HepG2 (cell line): Measurements from ENCODE around the gene ZNF528. TPM values are rescaled to one million over a fixed set of nuclear protein-coding genes. Genes with fewer than 3 reads are reported as not detected.

Experiments used
- ATAC-seq: fragments of 200-7000 bp; cut with Tn5 transposase; 3 replicates; pipeline ENCODE4 v1.9.1; 2020; ENCODE audit warnings: mild to moderate bottlenecking, moderate library complexity
- BruUV-seq: library from RNA; stranded (reverse); fragments of 400-500 nt; replicated peaks from 2 replicates; lab custom pipeline; 2021; lab: Mats Ljungman, UMichigan
- CTCF ChIA-PET: fragments of 300-600 bp; formaldehyde crosslinking; extraction: SDS; loops from one replicate; lab custom pipeline; 2021; ENCODE audit warnings: low total read pairs, inconsistent platforms, low intra/inter-chr PET ratio; lab: Yijun Ruan, JAX
- POLR2A ChIA-PET: fragments of 350-600 bp; sonication (Branson Sonifier 250); formaldehyde crosslinking; loops from one replicate; lab custom pipeline; 2020; ENCODE audit warnings: antibody characterized with exemption, inconsistent platforms; lab: Yijun Ruan, JAX
- DNase-seq: peaks from one replicate; pipeline ENCODE4 v3.0.0-alpha.2; 2015; ENCODE audit warnings: low spot score
- FAIRE-seq: peaks from 3 replicates; lab custom pipeline; 2011; peaks lifted over from hg19 to GRCh38; lab: Jason Lieb, UNC
- H2AFZ ChIP-seq: one replicate; pipeline ENCODE4 v1.6.1; 2011; ENCODE audit warnings: low read length, inconsistent platforms
- H3K27ac ChIP-seq: fragments of 300-600 bp; 3 replicates; pipeline ENCODE4 v1.8.0; 2011; ENCODE audit warnings: mixed run types, mild to moderate bottlenecking, mixed read lengths, low read length, inconsistent platforms; ENCODE audit not compliant: insufficient read depth; ENCODE audit errors: extremely low read length
- H3K27me3 ChIP-seq, 2 experiments: fragments of 200-600 bp in 1 of 2; 2 replicates in 1 of 2; 3 replicates in 1 of 2; pipeline versions ENCODE4 v1.6.0 to v1.8.0; 2011; ENCODE audit warnings: low read length in 2 of 2, mild to moderate bottlenecking in 2 of 2, moderate library complexity in 2 of 2, inconsistent platforms in 1 of 2; ENCODE audit not compliant: insufficient read depth in 2 of 2, control insufficient read depth in 1 of 2
- H3K36me3 ChIP-seq, 2 experiments: fragments of 200-600 bp in 1 of 2; replicated peaks in 1 of 2; 2 replicates in 1 of 2; 3 replicates in 1 of 2; pipeline versions ENCODE4 v1.5.1 to v1.8.0; 2011; ENCODE audit warnings: low read length in 2 of 2, inconsistent platforms in 1 of 2; ENCODE audit not compliant: insufficient read depth in 2 of 2, control insufficient read depth in 1 of 2
- H3K4me1 ChIP-seq: 2 replicates; pipeline ENCODE4 v1.5.1; 2012; ENCODE audit warnings: low read length, inconsistent platforms; ENCODE audit not compliant: insufficient read depth
- H3K4me2 ChIP-seq: 2 replicates; pipeline ENCODE4 v1.6.0; 2011; ENCODE audit warnings: low read depth, low read length, inconsistent platforms
- H3K4me3 ChIP-seq, 3 experiments: fragments of 200-600 bp in 1 of 3; sonication (generic), shearing (Covaris generic) in 1 of 3; replicated peaks in 1 of 3; 2 replicates each; pipeline ENCODE4 v1.5.1; 2011 to 2016; ENCODE audit warnings: low read length in 3 of 3, inconsistent platforms in 2 of 3, low read depth in 2 of 3, mild to moderate bottlenecking in 2 of 3, control low read depth in 1 of 3, mixed read lengths in 1 of 3; ENCODE audit not compliant: insufficient read depth in 1 of 3
- H3K79me2 ChIP-seq: one replicate; pipeline ENCODE4 v1.6.1; 2011; ENCODE audit warnings: low read length, inconsistent platforms; ENCODE audit not compliant: insufficient read depth
- H3K9ac ChIP-seq: 2 replicates; pipeline ENCODE4 v1.6.0; 2011; ENCODE audit warnings: mild to moderate bottlenecking, low read depth, low read length, inconsistent platforms; ENCODE audit not compliant: insufficient read depth
- H3K9me3 ChIP-seq: 2 replicates; pipeline ENCODE4 v1.5.1; 2012; ENCODE audit warnings: mild to moderate bottlenecking, low read length
- H4K20me1 ChIP-seq: 2 replicates; pipeline ENCODE4 v1.6.0; 2011; ENCODE audit warnings: inconsistent platforms, mild to moderate bottlenecking, low read length, moderate library complexity; ENCODE audit not compliant: insufficient read depth
- AGO1 ChIP-seq: fragments of 200-400 bp; formaldehyde crosslinking; IDR thresholded peaks from 2 replicates; pipeline ENCODE4 v1.6.1; 2017; ENCODE audit warnings: mild to moderate bottlenecking, low read depth, low read length, moderate library complexity; ENCODE audit not compliant: poor library complexity, severe bottlenecking
- CREM ChIP-seq, 2 experiments: sonication (generic) in 1 of 2; formaldehyde crosslinking in 1 of 2; IDR thresholded peaks; 2 replicates each; pipeline versions ENCODE4 v1.4.0 to v1.6.1; 2016 to 2020; ENCODE audit warnings: antibody characterized with exemption in 1 of 2, mild to moderate bottlenecking in 1 of 2, missing genetic modification reagents in 1 of 2
- HDAC6 ChIP-seq: fragments of 200-600 bp; sonication (generic); IDR thresholded peaks from 2 replicates; pipeline ENCODE4 v1.7.0; 2017; ENCODE audit warnings: mild to moderate bottlenecking, antibody characterized with exemption, low read length, low read depth
- NR1H2 ChIP-seq: sonication (generic); formaldehyde crosslinking; IDR thresholded peaks from 2 replicates; pipeline ENCODE4 v1.8.1; 2022; ENCODE audit warnings: low read depth, missing genetic modification reagents, borderline replicate concordance
- SNAI1 ChIP-seq: sonication (generic); formaldehyde crosslinking; IDR thresholded peaks from 2 replicates; pipeline ENCODE4 v1.5.0; 2020; ENCODE audit warnings: mild to moderate bottlenecking, missing genetic modification reagents, borderline replicate concordance
- ZNF20 ChIP-seq: sonication (generic); formaldehyde crosslinking; IDR thresholded peaks from 2 replicates; pipeline ENCODE4 v1.4.0; 2020; ENCODE audit warnings: mild to moderate bottlenecking, moderate library complexity, missing genetic modification reagents
- ZNF674 ChIP-seq: sonication (generic); formaldehyde crosslinking; IDR thresholded peaks from 2 replicates; pipeline ENCODE4 v1.5.0; 2020; ENCODE audit warnings: low read depth, mild to moderate bottlenecking, missing genetic modification reagents
- WGBS: methylation state at CpG from one replicate; pipeline ENCODE4 v1.1.6; 2017; ENCODE audit warnings: low lambda C conversion rate; 5-methylcytosine and 5-hydroxymethylcytosine counted together
- in situ Hi-C: cut with HindIII; loops from 2 replicates; pipeline ENCODE4 v1.10.0; 2017; ENCODE audit warnings: low pct_unique_long_range_greater_than_20kb; ENCODE audit not compliant: extremely low pct_ligation_motif_present
- intact Hi-C: fragments of 100-400 bp; cut with micrococcal nuclease; formaldehyde crosslinking; loops from one replicate; pipeline ENCODE4 v1.10.0; 2022; ENCODE audit not compliant: unreplicated experiment
- polyA plus RNA-seq, 8 experiments: library from polyadenylated mRNA; depleted of rRNA in 3 of 8; stranded (reverse) in 7 of 8; unstranded in 1 of 8; fragments of >200 nt; fragmentation: Illumina TruSeq in 4 of 8; extraction: Trizol in 4 of 8; gene quantifications; 2 replicates each; pipeline versions ENCODE4 v1.2.1 to v1.2.3, GENCODE V29; 2011 to 2016; ENCODE audit warnings: low read depth in 4 of 8, missing spikeins in 1 of 8, mixed read lengths in 1 of 8; ENCODE audit not compliant: insufficient read depth in 1 of 8
- total RNA-seq, 5 experiments: library from RNA; depleted of rRNA; stranded (reverse); fragments of >200 nt; fragmentation: Illumina TruSeq; extraction: Trizol; gene quantifications; 2 replicates each; pipeline ENCODE4 v1.2.3, GENCODE V29; 2016; ENCODE audit warnings: low read depth in 1 of 5
- TF ChIP-seq, protein P1 (sequence below): sonication (generic); formaldehyde crosslinking; IDR thresholded peaks from 2 replicates; pipeline ENCODE4 v1.9.0; 2021; ENCODE audit warnings: mild to moderate bottlenecking, missing genetic modification reagents
- TF ChIP-seq, protein P2 (sequence below): sonication (generic); formaldehyde crosslinking; IDR thresholded peaks from 2 replicates; pipeline ENCODE4 v1.5.1; 2020; ENCODE audit warnings: mild to moderate bottlenecking, missing genetic modification reagents, moderate library complexity
- TF ChIP-seq, protein P3 (sequence below), 2 experiments: sonication (generic) in 1 of 2; formaldehyde crosslinking in 1 of 2; IDR thresholded peaks; 2 replicates each; pipeline versions ENCODE4 v1.4.0 to v1.6.1; 2018 to 2020; ENCODE audit warnings: missing genetic modification reagents in 2 of 2, borderline replicate concordance in 1 of 2, low read depth in 1 of 2, mild to moderate bottlenecking in 1 of 2, missing biosample characterization in 1 of 2

The ZNF528 gene
- total and polyA plus RNA-seq, 2 of the 13 experiments (the other 11 are each of a cell fraction or from before 2014, with no cell fraction given): 4.1 to 10.0 TPM

DNA sequence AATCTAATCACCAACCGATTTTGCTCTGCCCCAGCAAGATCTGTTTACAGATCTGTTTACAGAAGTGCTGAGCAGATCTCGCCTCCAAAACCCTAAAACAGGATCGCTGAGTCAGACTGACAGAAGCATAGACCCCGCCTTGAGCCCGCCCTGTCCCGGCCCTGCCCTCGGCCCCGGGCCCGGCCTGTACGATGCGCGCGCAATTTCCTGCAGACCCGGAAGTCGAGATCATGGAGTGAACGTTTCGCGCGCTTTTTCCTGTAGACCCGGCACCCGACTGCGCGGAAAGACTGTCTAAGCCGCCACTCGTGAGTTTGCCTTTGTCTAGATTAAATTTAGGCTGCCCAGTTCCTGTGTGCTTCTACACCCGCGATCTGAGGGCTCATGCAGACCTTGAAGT, 31.3 kb downstream of the ZNF528 start, which contains the start of gene ZNF534:
ZNF534 (plus strand) TSS at position 212 of the 400 bp plus-strand sequence. CDS start 2,327 bp downstream, outside the sequence.
- ChIA-PET POLR2A (no interaction called here), CTCF (no interaction called here)
- no peak for DNase-seq
- no peak for ATAC-seq
- H3K9ac ChIP-seq: no peak within 1 kb of the TSS
- intact Hi-C loops (no loop called here), in situ Hi-C loops (no loop called here)
- BruUV-seq: no TSS peak
- H3K36me3 ChIP-seq: no peaks in the 10 kb centered on the region
- 61% methylated on average over 27 of the region's 27 CpGs for WGBS
- H4K20me1 ChIP-seq: no peaks in the 10 kb centered on the region
- FAIRE-seq: no peak
- no peaks in the 10 kb centered on the region for H3K27me3 ChIP-seq
- no peak within 1 kb of the TSS for H3K4me2 ChIP-seq
- H3K27ac ChIP-seq: no peak within 1 kb of the TSS
- H3K4me3 ChIP-seq: no peak within 1 kb of the TSS
- H3K79me2 ChIP-seq: no peaks in the 10 kb centered on the region
- H3K4me1 ChIP-seq: no peaks in the 10 kb centered on the region
- H2AFZ ChIP-seq: no peak within 1 kb of the TSS
- H3K9me3 ChIP-seq: peaks cover 74% of the 10 kb centered on the region
- TF ChIP-seq HDAC6: no peak
- TF ChIP-seq CREM (IDR thresholded peaks at IDR 0.05): no peak
- TF ChIP-seq CREM (CRISPR knock-in tag; IDR thresholded peaks at IDR 0.05): no peak
- TF ChIP-seq, protein P1, sequence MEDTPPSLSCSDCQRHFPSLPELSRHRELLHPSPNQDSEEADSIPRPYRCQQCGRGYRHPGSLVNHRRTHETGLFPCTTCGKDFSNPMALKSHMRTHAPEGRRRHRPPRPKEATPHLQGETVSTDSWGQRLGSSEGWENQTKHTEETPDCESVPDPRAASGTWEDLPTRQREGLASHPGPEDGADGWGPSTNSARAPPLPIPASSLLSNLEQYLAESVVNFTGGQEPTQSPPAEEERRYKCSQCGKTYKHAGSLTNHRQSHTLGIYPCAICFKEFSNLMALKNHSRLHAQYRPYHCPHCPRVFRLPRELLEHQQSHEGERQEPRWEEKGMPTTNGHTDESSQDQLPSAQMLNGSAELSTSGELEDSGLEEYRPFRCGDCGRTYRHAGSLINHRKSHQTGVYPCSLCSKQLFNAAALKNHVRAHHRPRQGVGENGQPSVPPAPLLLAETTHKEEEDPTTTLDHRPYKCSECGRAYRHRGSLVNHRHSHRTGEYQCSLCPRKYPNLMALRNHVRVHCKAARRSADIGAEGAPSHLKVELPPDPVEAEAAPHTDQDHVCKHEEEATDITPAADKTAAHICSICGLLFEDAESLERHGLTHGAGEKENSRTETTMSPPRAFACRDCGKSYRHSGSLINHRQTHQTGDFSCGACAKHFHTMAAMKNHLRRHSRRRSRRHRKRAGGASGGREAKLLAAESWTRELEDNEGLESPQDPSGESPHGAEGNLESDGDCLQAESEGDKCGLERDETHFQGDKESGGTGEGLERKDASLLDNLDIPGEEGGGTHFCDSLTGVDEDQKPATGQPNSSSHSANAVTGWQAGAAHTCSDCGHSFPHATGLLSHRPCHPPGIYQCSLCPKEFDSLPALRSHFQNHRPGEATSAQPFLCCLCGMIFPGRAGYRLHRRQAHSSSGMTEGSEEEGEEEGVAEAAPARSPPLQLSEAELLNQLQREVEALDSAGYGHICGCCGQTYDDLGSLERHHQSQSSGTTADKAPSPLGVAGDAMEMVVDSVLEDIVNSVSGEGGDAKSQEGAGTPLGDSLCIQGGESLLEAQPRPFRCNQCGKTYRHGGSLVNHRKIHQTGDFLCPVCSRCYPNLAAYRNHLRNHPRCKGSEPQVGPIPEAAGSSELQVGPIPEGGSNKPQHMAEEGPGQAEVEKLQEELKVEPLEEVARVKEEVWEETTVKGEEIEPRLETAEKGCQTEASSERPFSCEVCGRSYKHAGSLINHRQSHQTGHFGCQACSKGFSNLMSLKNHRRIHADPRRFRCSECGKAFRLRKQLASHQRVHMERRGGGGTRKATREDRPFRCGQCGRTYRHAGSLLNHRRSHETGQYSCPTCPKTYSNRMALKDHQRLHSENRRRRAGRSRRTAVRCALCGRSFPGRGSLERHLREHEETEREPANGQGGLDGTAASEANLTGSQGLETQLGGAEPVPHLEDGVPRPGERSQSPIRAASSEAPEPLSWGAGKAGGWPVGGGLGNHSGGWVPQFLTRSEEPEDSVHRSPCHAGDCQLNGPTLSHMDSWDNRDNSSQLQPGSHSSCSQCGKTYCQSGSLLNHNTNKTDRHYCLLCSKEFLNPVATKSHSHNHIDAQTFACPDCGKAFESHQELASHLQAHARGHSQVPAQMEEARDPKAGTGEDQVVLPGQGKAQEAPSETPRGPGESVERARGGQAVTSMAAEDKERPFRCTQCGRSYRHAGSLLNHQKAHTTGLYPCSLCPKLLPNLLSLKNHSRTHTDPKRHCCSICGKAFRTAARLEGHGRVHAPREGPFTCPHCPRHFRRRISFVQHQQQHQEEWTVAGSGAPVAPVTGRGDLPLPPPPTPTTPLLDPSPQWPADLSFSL: no peak
- no peak for TF ChIP-seq NR1H2 (CRISPR knock-in tag)
- no peak for TF ChIP-seq AGO1
- no peak for TF ChIP-seq ZNF674 (CRISPR knock-in tag)
- no peak for TF ChIP-seq ZNF20 (CRISPR knock-in tag)
- TF ChIP-seq, protein P2, sequence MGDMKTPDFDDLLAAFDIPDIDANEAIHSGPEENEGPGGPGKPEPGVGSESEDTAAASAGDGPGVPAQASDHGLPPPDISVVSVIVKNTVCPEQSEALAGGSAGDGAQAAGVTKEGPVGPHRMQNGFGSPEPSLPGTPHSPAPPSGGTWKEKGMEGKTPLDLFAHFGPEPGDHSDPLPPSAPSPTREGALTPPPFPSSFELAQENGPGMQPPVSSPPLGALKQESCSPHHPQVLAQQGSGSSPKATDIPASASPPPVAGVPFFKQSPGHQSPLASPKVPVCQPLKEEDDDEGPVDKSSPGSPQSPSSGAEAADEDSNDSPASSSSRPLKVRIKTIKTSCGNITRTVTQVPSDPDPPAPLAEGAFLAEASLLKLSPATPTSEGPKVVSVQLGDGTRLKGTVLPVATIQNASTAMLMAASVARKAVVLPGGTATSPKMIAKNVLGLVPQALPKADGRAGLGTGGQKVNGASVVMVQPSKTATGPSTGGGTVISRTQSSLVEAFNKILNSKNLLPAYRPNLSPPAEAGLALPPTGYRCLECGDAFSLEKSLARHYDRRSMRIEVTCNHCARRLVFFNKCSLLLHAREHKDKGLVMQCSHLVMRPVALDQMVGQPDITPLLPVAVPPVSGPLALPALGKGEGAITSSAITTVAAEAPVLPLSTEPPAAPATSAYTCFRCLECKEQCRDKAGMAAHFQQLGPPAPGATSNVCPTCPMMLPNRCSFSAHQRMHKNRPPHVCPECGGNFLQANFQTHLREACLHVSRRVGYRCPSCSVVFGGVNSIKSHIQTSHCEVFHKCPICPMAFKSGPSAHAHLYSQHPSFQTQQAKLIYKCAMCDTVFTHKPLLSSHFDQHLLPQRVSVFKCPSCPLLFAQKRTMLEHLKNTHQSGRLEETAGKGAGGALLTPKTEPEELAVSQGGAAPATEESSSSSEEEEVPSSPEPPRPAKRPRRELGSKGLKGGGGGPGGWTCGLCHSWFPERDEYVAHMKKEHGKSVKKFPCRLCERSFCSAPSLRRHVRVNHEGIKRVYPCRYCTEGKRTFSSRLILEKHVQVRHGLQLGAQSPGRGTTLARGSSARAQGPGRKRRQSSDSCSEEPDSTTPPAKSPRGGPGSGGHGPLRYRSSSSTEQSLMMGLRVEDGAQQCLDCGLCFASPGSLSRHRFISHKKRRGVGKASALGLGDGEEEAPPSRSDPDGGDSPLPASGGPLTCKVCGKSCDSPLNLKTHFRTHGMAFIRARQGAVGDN (CRISPR knock-in tag): no peak
- TF ChIP-seq, protein P3, sequence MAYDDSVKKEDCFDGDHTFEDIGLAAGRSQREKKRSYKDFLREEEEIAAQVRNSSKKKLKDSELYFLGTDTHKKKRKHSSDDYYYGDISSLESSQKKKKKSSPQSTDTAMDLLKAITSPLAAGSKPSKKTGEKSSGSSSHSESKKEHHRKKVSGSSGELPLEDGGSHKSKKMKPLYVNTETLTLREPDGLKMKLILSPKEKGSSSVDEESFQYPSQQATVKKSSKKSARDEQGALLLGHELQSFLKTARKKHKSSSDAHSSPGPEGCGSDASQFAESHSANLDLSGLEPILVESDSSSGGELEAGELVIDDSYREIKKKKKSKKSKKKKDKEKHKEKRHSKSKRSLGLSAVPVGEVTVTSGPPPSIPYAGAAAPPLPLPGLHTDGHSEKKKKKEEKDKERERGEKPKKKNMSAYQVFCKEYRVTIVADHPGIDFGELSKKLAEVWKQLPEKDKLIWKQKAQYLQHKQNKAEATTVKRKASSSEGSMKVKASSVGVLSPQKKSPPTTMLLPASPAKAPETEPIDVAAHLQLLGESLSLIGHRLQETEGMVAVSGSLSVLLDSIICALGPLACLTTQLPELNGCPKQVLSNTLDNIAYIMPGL (CRISPR knock-in tag; IDR thresholded peaks at IDR 0.05; ENCODE audit: borderline replicate concordance in 1 of 2, low read depth in 1 of 2): no peak
- no peak for TF ChIP-seq SNAI1
